ENCODE measurements around the gene FBXO36. TPM values are rescaled to one million over a fixed set of nuclear protein-coding genes. Genes with fewer than 3 reads are reported as not detected.

FBXO36 gene
- total RNA-seq, 1 experiment from 2014 or later = 3.0 TPM

- H3K27ac Mint-ChIP-seq = peak overlapping the region in 1 of 3 experiments; percentile 68; a peak in 1 of 7 replicates
- Histone ChIP-seq H2AFZ (ENCODE audit: low read length) (no peak overlapping the region), H4K20me1 (ENCODE audit: control insufficient read depth, insufficient read depth, insufficient read length) (no peaks in the 10 kb centered on the region)
Observed at GRCh38 chr2:229884775-229885699, 37.3 kb upstream of the FBXO36 start.

More at GRCh38 chr2:229884775-229885699, 37.3 kb upstream of the FBXO36 start:
- H2BK20ac ChIP-seq (ENCODE audit: low read depth, low read length, poor library complexity, severe bottlenecking) = no peak overlapping the region
- H4K5ac ChIP-seq (ENCODE audit: insufficient read length, low read depth, low read length) = no peak overlapping the region
- H2BK15ac ChIP-seq (ENCODE audit: low read depth, low read length) = no peak overlapping the region
- H2BK12ac ChIP-seq (ENCODE audit: insufficient read length, low read depth, low read length) = no peak overlapping the region
- H3K9me3 ChIP-seq (ENCODE audit: control insufficient read depth, low read depth, low read length) = no peaks in the 10 kb centered on the region
- H3K27ac ChIP-seq (ENCODE audit: insufficient read length, low read depth, low read length) = no peak overlapping the region
- no peak overlapping the region for H3K4ac ChIP-seq (ENCODE audit: low read depth, low read length)
- no CpG with 5 or more reads among the region's 5 CpGs for whole genome bisulfite sequencing (ENCODE audit: extremely low coverage, insufficient read length, low lambda C conversion rate)
- H2BK5ac ChIP-seq (ENCODE audit: insufficient read length, low read length) = no peak overlapping the region
- no peaks in the 10 kb centered on the region for H3K4me1 ChIP-seq (ENCODE audit: insufficient read depth, low read length)
- H4K91ac ChIP-seq (ENCODE audit: insufficient read length, low read depth, low read length) = no peak overlapping the region
- no peak overlapping the region for H3K4me2 ChIP-seq (ENCODE audit: insufficient read depth, insufficient read length, low read length)
- H3K27me3 ChIP-seq (ENCODE audit: insufficient read depth, low read length) = no peaks in the 10 kb centered on the region
- H2BK120ac ChIP-seq (ENCODE audit: low read depth, low read length, poor library complexity, severe bottlenecking) = no peak overlapping the region
- H3K79me2 ChIP-seq (ENCODE audit: insufficient read depth, low read length) = peaks cover 7% of the 10 kb centered on the region; the same call in 1 of the 2 replicates
- no peak overlapping the region for H4K8ac ChIP-seq (replicated peaks; ENCODE audit: insufficient read length, low read depth, low read length)
- H2AK5ac ChIP-seq (ENCODE audit: insufficient read length, low read length) = no peak overlapping the region
- no peak overlapping the region for H3K23ac ChIP-seq (ENCODE audit: insufficient read length, low read depth, low read length)
- Mint-ChIP-seq H3K36me3 (ENCODE audit: insufficient read depth in 1 of 3, low read depth in 3 of 3) (peaks cover under 1 to 5% (median 3%) of the 10 kb centered on the region in 3 experiments; a peak in 5 of 7 replicates), H3K4me3 (no peak overlapping the region), H3K27me3 (ENCODE audit: low read depth) (no peaks in the 10 kb centered on the region), H3K4me1 (peaks cover 13 to 15% of the 10 kb centered on the region in 2 experiments; a peak in 3 of 4 replicates), H3K9me3 (no peaks in the 10 kb centered on the region)
- TF ChIP-seq CTCF (conservative IDR thresholded peaks at IDR 0.05) = no peak
- H3K23me2 ChIP-seq (ENCODE audit: insufficient read length, low read depth, low read length, poor library complexity, severe bottlenecking) = no peaks in the 10 kb centered on the region
- H3K79me1 ChIP-seq (ENCODE audit: insufficient read depth, low read depth, low read length, poor library complexity, severe bottlenecking) = peaks cover 3% of the 10 kb centered on the region
- no peak overlapping the region for H3K14ac ChIP-seq (ENCODE audit: insufficient read depth, low read length)
- no peak overlapping the region for H3K56ac ChIP-seq (ENCODE audit: insufficient read length, low read depth, low read length)
- H3K18ac ChIP-seq (ENCODE audit: insufficient read length, low read depth, low read length) = no peak overlapping the region
- H3K9ac ChIP-seq (ENCODE audit: extremely low read depth, insufficient read length, low read length) = no peak overlapping the region
- no peak for DNase-seq
- H3T11ph ChIP-seq (ENCODE audit: low read length) = no peak overlapping the region

Measured in H9 (cell line).